Measurements from ENCODE around the gene AURKAIP1. TPM values are rescaled to one million over a fixed set of nuclear protein-coding genes. Genes with fewer than 3 reads are reported as not detected.

AURKAIP1 gene
- total and polyA plus RNA-seq, 2 of the 4 experiments (the other 2 are of a cell fraction), result 45.7 to 107 TPM

DNA sequence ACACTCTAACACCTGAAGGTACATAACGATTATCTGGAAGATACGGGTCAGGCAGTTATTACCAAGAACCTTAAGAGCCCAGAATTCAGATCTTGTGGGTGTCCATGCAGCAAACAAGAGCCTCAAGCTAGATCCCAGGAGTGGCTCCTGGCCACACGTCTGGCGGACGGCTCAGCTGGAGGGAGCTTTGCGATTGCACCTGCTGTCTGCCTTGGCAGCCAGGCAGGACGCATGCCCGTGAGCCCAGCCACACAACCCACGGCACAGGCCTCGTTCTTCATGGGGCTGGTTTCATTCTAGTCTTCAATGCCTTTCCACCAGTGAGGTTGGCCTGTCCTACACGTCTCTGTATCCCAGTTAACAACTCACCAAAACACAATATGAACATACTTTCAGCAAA, 18.4 kb upstream of the AURKAIP1 start:
- no peak overlapping the region for H4K8ac ChIP-seq (ENCODE audit: low read depth in 2 of 2, low read length in 2 of 2)
- no peak overlapping the region for H3K27ac ChIP-seq (ENCODE audit: insufficient read depth, low read length)
- H2BK5ac ChIP-seq (ENCODE audit: low read depth, low read length, poor library complexity, severe bottlenecking), result no peak overlapping the region
- no peak overlapping the region for H4K91ac ChIP-seq (ENCODE audit: insufficient read depth, low read depth, low read length)
- ATAC-seq (ENCODE audit: low read depth), result no peak
- H2AK5ac ChIP-seq (ENCODE audit: low read depth, low read length), result no peak overlapping the region
- no peak overlapping the region for H2BK120ac ChIP-seq (ENCODE audit: low read depth, low read length)
- peaks cover 5% of the 10 kb centered on the region; the same call in 1 of the 2 replicates for H3K4me1 ChIP-seq (ENCODE audit: control insufficient read depth, insufficient read depth, low read length)
- H2AFZ ChIP-seq (replicated peaks; ENCODE audit: low read length, poor library complexity), result no peak overlapping the region
- H4K5ac ChIP-seq (ENCODE audit: low read depth, low read length), result no peak overlapping the region
- ChIA-PET POLR2A (ENCODE audit: unreplicated experiment) (no interaction called here), CTCF (no interaction called here)
- H3K23ac ChIP-seq (ENCODE audit: low read depth, low read length), result no peak overlapping the region
- no peak overlapping the region for H3K4me2 ChIP-seq (ENCODE audit: low read depth, low read length)
- H3K9ac ChIP-seq (ENCODE audit: low read depth, low read length), result no peak overlapping the region
- no TSS peak for BruUV-seq (replicated peaks)
- dilution Hi-C loops (cut with HindIII; ENCODE audit: low sequenced_read_pairs, unreplicated experiment) (no loop called here), intact Hi-C loops (cut with micrococcal nuclease) (no loop called here), in situ Hi-C loops (cut with MboI; ENCODE audit: low sequenced_read_pairs) (no loop called here)
- peaks cover 66% of the 10 kb centered on the region for H3K36me3 ChIP-seq (ENCODE audit: control insufficient read depth, insufficient read depth, low read length)
- peaks cover 16 to 56% of the 10 kb centered on the region in 2 experiments for H3K79me1 ChIP-seq (ENCODE audit: low read depth in 1 of 2, low read length in 2 of 2)
- no peak overlapping the region for H3K4ac ChIP-seq (ENCODE audit: low read depth, low read length)
- H3K14ac ChIP-seq (replicated peaks; ENCODE audit: low read depth, low read length), result no peak overlapping the region
- H2BK20ac ChIP-seq (ENCODE audit: low read depth, low read length), result no peak overlapping the region
- no peaks in the 10 kb centered on the region for H3K9me1 ChIP-seq (ENCODE audit: insufficient read depth, low read length)
- no peak overlapping the region for H2AK9ac ChIP-seq (replicated peaks; ENCODE audit: low read depth, low read length, poor library complexity)
- no peak overlapping the region for H2BK15ac ChIP-seq (ENCODE audit: low read depth, low read length)
- TF ChIP-seq RAD21 (IDR thresholded peaks at IDR 0.05; ENCODE audit: low read length) (no peak), CEBPB (IDR thresholded peaks at IDR 0.05; ENCODE audit: low read depth, low read length) (no peak), BHLHE40 (IDR thresholded peaks at IDR 0.05; ENCODE audit: low read depth, low read length) (no peak), FOS (IDR thresholded peaks at IDR 0.05; ENCODE audit: low read depth, low read length) (no peak), RFX5 (IDR thresholded peaks at IDR 0.05; ENCODE audit: low read depth, low read length) (no peak), MAZ (IDR thresholded peaks at IDR 0.05; ENCODE audit: borderline replicate concordance, low read depth, low read length) (no peak), NFE2L2 (IDR thresholded peaks at IDR 0.05; ENCODE audit: low read depth, low read length) (no peak), SMC3 (IDR thresholded peaks at IDR 0.05; ENCODE audit: low read depth, low read length) (no peak), MXI1 (IDR thresholded peaks at IDR 0.05; ENCODE audit: borderline replicate concordance, low read depth, low read length) (no peak), MAFK (IDR thresholded peaks at IDR 0.05; ENCODE audit: low read depth, low read length) (no peak), POLR2A (IDR thresholded peaks at IDR 0.05; ENCODE audit: low read depth, low read length) (no peak)
- TF ChIP-seq, protein P1, sequence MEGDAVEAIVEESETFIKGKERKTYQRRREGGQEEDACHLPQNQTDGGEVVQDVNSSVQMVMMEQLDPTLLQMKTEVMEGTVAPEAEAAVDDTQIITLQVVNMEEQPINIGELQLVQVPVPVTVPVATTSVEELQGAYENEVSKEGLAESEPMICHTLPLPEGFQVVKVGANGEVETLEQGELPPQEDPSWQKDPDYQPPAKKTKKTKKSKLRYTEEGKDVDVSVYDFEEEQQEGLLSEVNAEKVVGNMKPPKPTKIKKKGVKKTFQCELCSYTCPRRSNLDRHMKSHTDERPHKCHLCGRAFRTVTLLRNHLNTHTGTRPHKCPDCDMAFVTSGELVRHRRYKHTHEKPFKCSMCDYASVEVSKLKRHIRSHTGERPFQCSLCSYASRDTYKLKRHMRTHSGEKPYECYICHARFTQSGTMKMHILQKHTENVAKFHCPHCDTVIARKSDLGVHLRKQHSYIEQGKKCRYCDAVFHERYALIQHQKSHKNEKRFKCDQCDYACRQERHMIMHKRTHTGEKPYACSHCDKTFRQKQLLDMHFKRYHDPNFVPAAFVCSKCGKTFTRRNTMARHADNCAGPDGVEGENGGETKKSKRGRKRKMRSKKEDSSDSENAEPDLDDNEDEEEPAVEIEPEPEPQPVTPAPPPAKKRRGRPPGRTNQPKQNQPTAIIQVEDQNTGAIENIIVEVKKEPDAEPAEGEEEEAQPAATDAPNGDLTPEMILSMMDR (conservative IDR thresholded peaks at IDR 0.05; ENCODE audit: low read depth, low read length), result no peak
- H4K20me1 ChIP-seq (ENCODE audit: insufficient read depth, low read length), result peaks cover 26% of the 10 kb centered on the region; the same call in 1 of the 2 replicates
- H3K4me3 ChIP-seq (ENCODE audit: insufficient read depth, low read depth, low read length), result no peak overlapping the region
- DNase-seq, result no peak
- H3K27me3 ChIP-seq (ENCODE audit: control insufficient read depth, insufficient read depth, low read length), result no peaks in the 10 kb centered on the region
- H3K18ac ChIP-seq (ENCODE audit: low read depth, low read length), result no peak overlapping the region
- 99% methylated on average over 11 of the region's 11 CpGs; no CpG with 5 or more reads in 1 of the 2 experiments for WGBS, 2 experiments (ENCODE audit: extremely low coverage in 2 of 2, insufficient read length in 1 of 2)
- no peaks in the 10 kb centered on the region for H3K9me3 ChIP-seq (ENCODE audit: control insufficient read depth, insufficient read depth, low read length)
- no peak overlapping the region for H3K56ac ChIP-seq (ENCODE audit: extremely low read depth, insufficient read depth, low read length)
